NOMO-1 (cell line): Measurements from ENCODE around the gene INPP5D.
"Not testable (repeated sequence)": the region's sequence is repeated elsewhere in the genome, so short reads cannot be mapped to it uniquely, and the experiment has no call there.

Source experiments
- DNase-seq, 2 experiments: peaks; one replicate each; lab custom pipeline; 2025; ENCODE audit not compliant: unreplicated experiment in 2 of 2; lab: John Stamatoyannopoulos, UW

Gene INPP5D

DNA sequence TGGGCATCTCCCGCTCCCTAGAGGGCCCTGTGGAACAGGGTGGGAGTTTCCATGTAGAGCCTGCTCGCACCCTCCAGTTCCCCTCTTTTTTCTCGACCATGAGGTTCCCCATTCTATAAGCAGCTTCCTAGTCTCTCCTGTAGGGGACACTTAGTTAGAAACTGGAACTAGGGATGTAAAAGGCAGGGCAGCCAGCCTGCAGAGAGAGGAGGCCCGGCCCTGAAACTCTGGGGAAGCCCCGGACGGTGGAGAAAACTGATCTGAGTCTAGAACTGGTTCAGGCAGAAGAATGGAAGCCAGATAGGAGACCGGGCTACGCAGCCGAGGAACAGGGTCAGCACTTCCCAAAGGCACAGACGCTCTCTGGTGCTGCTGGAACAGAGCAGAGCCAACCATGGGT, 139.7 kb downstream of the INPP5D start:
- DNase-seq = no peak

GRCh38 chr2:233200790-233201189, 140.6 kb downstream of the INPP5D start:
- DNase-seq = not testable (repeated sequence)

DNA sequence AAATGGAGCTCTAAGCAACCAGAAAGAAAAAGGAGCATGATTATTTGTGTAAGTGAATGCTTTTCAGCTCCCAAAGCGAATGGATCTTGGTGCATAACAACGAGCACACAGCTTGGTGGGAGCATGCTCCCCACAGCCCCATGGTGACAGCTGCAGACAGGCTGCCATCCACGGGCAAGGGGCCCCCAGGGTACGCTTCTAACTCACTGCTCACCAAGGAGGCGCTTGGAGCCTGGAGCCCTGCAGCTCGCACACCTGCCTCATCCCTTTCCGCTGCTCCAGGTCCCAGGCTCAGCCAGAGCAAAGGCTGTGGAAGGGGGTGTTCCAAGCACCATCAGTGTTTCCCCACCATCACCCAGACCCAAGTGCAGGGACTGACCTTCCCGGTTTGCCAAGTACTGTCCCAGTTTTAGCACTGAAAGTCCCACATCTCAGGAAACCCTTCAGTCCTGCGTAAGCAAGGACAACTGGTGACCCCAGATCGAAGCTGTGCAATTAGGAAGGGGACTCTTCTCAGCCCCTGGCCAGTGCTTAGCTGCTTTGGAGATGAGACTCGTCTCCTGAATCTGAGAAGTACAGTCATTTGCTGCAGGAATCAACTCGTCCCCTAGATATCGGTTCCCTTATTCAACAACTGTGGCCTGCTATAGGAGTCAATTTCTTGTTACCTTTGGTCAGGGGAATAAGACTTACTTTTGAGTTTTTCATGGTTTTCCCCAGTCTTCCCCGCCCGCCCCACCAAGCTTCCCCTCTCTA, 141.3 kb downstream of the INPP5D start:
- DNase-seq = no peak

GRCh38 chr2:233202531-233202944, 142.4 kb downstream of the INPP5D start:
- DNase-seq = no peak

GRCh38 chr2:233203060-233203459, 142.9 kb downstream of the INPP5D start:
- no peak for DNase-seq

GRCh38 chr2:233204286-233204936, 144.3 kb downstream of the INPP5D start:
- DNase-seq = no peak

- no peak for DNase-seq
Measured at GRCh38 chr2:233208382-233209116, 148.4 kb downstream of the INPP5D start.

DNA sequence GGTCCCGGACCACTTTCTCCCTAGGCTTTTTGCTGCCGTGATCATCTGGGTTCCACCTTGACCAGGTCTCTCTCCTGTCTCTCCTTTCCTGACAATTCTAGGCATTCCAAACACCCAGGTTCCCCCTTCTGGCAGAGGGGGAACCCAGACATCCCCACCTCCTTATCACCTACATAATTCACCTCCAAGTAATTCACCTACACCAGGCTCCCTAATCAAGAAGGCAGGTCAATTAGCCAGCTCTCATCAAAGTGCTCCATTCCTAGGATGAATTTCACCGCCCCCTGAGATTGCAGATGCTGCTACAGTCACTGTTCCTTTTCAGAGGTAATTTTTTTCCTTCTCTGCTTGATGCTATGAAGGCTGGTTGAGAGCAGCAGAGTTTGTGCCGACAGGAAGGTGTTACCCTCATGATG, 149.0 kb downstream of the INPP5D start:
- no peak for DNase-seq

GRCh38 chr2:233209533-233210171, 149.5 kb downstream of the INPP5D start:
- DNase-seq = no peak

DNA sequence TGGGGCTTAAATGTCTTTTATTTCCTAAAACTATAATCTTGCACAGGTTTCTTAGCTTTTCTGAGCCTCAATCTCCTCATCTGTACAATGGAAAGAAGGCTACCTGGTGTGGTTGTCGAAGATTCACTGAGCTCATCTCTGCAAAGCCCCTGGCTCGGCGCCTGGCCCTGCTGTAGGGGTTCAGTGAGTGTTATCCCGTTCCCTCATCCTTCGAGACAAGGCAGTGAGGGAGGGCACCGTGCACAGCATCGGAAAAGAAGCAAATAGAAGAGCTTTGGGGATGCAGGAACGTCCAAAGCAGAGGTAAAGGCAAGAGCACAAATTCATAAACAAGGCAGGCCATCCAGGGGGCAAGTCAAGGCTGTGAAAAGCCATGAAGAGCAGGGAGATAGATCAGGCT, 150.1 kb downstream of the INPP5D start:
- DNase-seq = no peak

- DNase-seq = no peak
Measured at GRCh38 chr2:233210843-233211547, 150.9 kb downstream of the INPP5D start.

GRCh38 chr2:233211548-233211895, 151.4 kb downstream of the INPP5D start:
- no peak for DNase-seq

DNA sequence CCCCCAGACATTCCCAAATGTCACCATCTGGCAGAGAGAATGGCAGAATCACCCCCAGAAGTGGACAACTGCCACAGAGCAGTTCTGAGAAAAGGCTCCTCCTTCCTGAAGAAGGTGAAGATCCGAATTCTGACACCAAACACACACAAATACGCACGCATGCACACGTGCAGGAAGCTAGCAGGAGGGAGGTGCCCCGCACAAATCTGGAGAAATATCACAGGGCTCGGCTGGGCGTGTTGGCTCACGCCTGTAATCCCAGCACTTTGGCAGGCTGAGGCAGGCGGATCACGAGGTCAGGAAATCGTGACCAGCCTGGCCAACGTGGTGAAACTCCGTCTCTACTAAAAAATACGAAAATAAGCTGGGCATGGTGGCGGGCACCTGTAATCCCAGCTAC, 152.9 kb downstream of the INPP5D start:
- DNase-seq = no peak

- DNase-seq = no peak
Measured at GRCh38 chr2:233213975-233214374, 153.8 kb downstream of the INPP5D start.

DNA sequence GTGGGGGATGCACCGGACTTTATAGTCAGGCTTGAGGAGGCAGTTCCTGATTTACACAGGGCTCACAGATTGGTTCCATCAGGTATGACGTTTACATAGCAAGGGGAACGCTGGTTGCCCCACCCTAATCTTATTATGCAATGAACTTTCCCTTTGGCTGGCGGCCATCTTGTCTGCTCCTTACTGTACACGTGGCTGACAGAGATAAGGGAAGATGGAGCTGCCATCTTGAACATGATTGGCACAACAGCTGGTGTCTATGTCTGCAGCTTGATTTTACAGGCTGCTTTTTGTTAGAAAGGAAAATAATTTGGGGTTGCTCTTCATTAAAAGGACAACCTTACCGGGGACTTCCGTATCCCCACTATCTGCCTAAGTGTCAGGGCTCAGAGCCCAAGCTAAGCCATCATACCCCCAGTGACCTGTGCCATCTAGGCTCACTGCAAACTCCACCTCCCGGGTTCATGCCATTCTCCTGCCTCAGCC, 157.8 kb downstream of the INPP5D start:
- DNase-seq = no peak

DNA sequence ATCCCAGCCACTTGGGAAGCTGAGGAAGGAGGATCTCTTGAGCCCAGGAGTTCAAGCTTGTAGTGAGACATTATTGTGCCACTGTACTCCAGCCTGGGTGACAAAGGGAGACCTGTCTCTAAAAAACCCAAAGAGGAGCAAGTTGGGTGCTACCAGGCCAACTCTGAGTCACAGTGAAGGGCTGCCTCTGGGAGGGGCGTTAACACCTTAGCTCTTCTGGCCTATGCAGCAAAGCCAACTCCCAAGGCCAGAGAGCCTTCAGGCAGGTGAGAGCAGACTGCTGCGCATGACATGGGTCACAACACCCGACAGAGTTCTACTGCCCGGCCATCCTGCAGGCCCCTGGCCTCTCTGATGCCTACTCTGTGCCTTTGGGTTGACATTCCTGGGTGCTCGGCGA, 158.7 kb downstream of the INPP5D start:
- no peak for DNase-seq

- DNase-seq = no peak
Measured at GRCh38 chr2:233219848-233220247, 159.7 kb downstream of the INPP5D start.

GRCh38 chr2:233221378-233222063, 161.4 kb downstream of the INPP5D start:
- DNase-seq = no peak

- peak; percentile 57 to 84 for DNase-seq
Measured at GRCh38 chr2:233223059-233223894, 163.1 kb downstream of the INPP5D start.
